Measurements from ENCODE around the gene BMPR1B. TPM values are rescaled to one million over a fixed set of nuclear protein-coding genes. Genes with fewer than 3 reads are reported as not detected.

BMPR1B gene
- total and polyA plus RNA-seq, 7 donors: 0.07 to 2.2 (median 1.8) TPM; not detected in 2

DNA sequence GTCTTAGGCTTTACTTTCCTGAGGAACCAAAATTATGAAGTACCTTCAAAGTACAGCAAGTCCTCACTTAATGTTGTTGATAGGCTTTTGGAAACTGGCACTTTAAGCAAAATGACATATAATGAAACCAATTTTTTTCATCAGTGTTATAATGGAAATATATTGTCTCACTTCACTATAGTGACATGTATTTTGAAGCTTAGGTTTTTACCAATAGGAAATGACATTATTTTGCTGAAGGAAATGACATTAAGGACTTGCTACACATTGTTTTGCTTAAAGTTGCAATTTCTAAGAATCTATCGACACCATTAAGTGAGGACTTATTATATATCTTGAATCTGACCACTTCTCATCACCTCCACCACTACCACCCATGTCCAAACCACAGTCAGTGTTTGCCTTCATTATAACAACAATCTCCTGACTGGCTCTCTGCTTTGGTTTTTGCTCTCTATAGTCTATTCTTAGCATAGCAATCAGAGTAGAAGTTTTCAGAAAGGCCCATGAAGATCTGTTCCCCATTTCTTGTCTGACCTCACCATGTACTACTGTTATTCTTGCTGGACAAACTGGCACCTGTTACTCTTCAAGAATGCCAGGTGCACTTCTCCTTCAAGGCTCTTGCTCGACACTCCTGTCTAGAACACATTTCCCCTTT is 311.2 kb downstream of the BMPR1B start:
- Histone ChIP-seq H3K9me3 (no peaks in the 10 kb centered on the region), H3K27me3 (no peaks in the 10 kb centered on the region), H3K4me1 (no peaks in the 10 kb centered on the region), H3K36me3 (no peaks in the 10 kb centered on the region), H3K4me3 (no peak overlapping the region), H3K27ac (no peak overlapping the region)
- intact Hi-C loops (cut with DNase I): no loop called here
- DNase-seq: no peak
- no peak for TF ChIP-seq POLR2A (IDR thresholded peaks at IDR 0.05)
- TF ChIP-seq EP300 (IDR thresholded peaks at IDR 0.05): no peak
- TF ChIP-seq POLR2AphosphoS5 (IDR thresholded peaks at IDR 0.05): no peak
- TF ChIP-seq, protein P1, sequence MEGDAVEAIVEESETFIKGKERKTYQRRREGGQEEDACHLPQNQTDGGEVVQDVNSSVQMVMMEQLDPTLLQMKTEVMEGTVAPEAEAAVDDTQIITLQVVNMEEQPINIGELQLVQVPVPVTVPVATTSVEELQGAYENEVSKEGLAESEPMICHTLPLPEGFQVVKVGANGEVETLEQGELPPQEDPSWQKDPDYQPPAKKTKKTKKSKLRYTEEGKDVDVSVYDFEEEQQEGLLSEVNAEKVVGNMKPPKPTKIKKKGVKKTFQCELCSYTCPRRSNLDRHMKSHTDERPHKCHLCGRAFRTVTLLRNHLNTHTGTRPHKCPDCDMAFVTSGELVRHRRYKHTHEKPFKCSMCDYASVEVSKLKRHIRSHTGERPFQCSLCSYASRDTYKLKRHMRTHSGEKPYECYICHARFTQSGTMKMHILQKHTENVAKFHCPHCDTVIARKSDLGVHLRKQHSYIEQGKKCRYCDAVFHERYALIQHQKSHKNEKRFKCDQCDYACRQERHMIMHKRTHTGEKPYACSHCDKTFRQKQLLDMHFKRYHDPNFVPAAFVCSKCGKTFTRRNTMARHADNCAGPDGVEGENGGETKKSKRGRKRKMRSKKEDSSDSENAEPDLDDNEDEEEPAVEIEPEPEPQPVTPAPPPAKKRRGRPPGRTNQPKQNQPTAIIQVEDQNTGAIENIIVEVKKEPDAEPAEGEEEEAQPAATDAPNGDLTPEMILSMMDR (IDR thresholded peaks at IDR 0.05): no peak
- WGBS, 2 donors: 73 to 89% methylated on average over 2 of the region's 2 CpGs

DNA sequence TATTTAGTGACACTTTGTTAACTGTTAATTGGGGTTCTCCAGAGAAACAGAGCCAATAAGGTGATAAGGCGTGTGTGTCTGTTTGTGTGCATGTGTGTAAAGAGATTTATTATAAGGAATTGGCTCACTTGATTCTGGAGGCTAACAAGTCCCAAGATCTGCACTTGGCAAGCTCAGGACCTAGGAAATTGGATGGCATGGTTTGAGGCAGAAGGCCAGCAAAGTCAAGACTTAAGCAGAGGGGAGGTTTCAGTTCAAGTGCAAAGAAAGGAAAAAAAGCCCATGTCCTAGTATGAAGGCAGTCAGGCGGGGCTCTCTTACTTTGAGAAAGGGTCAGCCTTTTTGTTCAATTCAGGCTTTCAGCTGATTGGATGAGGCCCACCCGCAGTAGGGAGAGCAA is 314.1 kb downstream of the BMPR1B start:
- no peaks in the 10 kb centered on the region for H3K27me3 ChIP-seq
- no peaks in the 10 kb centered on the region for H3K4me1 ChIP-seq
- no peak for DNase-seq
- no peak overlapping the region for H3K4me3 ChIP-seq
- H3K27ac ChIP-seq: no peak overlapping the region
- H3K9me3 ChIP-seq: no peaks in the 10 kb centered on the region
- intact Hi-C loops (cut with DNase I): no loop called here
- TF ChIP-seq POLR2AphosphoS5 (IDR thresholded peaks at IDR 0.05) (no peak), POLR2A (IDR thresholded peaks at IDR 0.05) (no peak), EP300 (IDR thresholded peaks at IDR 0.05) (no peak)
- TF ChIP-seq, protein P1 (IDR thresholded peaks at IDR 0.05): no peak
- WGBS, 2 donors: 82 to 91% methylated on average over 3 of the region's 3 CpGs
- no peaks in the 10 kb centered on the region for H3K36me3 ChIP-seq

DNA sequence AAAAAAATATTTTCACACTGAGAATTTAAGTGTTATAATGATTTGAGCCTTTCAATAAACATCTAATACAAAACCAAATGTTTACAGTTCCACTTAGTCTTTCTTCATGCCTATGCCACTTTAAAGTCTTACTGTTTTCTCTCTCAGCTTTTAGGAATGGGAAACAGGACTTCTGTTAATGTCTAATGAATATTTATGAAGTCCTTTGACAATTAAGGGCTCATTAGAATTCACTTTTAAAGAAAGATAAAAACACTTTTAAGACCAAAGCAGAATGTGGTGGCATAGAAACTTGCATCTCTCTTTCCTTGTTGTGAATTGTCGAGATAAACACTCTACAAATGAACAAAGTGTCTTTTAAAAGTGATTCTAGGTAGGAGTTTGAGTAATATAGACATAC is 315.9 kb downstream of the BMPR1B start:
- Histone ChIP-seq H3K4me3 (no peak overlapping the region), H3K4me1 (no peaks in the 10 kb centered on the region), H3K27ac (no peak overlapping the region), H3K9me3 (no peaks in the 10 kb centered on the region), H3K27me3 (no peaks in the 10 kb centered on the region), H3K36me3 (no peaks in the 10 kb centered on the region)
- intact Hi-C loops (cut with DNase I): no loop called here
- no peak for TF ChIP-seq EP300 (IDR thresholded peaks at IDR 0.05)
- no peak for TF ChIP-seq POLR2AphosphoS5 (IDR thresholded peaks at IDR 0.05)
- TF ChIP-seq, protein P1 (IDR thresholded peaks at IDR 0.05): no peak
- TF ChIP-seq POLR2A (IDR thresholded peaks at IDR 0.05): no peak
- 81 to 82% methylated on average over 1 of the region's 1 CpG for WGBS, 2 donors
- no peak for DNase-seq

DNA sequence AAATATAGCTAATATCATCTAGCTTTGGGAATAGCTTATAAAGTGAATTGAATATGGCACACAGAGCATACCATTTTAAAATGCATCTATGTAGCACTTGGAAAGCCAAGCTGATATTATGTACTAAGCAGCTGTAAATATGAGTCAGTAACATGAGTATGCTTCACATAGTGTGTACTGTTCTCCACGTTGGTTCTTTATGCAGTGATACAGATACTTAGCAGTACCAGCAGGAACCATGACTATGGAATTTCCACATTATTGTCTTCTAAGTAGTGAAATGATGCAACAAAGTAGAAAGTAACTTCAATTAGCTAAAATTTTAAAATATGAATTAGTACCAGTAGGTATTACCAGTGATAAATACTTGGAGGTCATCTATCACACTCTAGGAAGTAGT is 320.1 kb downstream of the BMPR1B start:
- no peaks in the 10 kb centered on the region for H3K9me3 ChIP-seq
- no peak overlapping the region for H3K4me3 ChIP-seq
- H3K4me1 ChIP-seq: no peaks in the 10 kb centered on the region
- WGBS, 2 donors: 74 to 85% methylated on average over 1 of the region's 1 CpG
- no peaks in the 10 kb centered on the region for H3K36me3 ChIP-seq
- H3K27ac ChIP-seq: no peak overlapping the region
- intact Hi-C loops (cut with DNase I): no loop called here
- DNase-seq: no peak
- TF ChIP-seq, protein P1 (IDR thresholded peaks at IDR 0.05): no peak
- H3K27me3 ChIP-seq: no peaks in the 10 kb centered on the region

DNA sequence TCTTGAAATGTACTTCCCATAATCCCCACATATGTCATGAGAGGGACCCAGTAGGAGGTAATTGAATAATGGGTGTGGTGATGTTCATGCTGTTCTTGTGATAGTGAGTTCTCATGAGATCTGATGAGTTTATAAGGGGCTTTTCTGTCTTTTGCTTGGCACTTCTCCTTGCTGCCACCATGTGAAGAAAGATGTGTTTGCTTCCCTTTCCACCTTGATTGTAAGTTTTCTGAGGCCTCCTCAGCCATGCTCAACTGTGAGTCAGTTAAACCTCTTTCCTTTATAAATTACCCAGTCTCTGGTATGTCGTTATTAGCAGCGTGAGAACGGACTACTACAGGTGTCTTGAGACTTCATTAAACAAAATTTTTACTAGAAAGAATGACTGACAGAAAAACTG is 323.2 kb downstream of the BMPR1B start:
- Histone ChIP-seq H3K4me3 (no peak overlapping the region), H3K27me3 (no peaks in the 10 kb centered on the region), H3K36me3 (no peaks in the 10 kb centered on the region), H3K9me3 (no peaks in the 10 kb centered on the region), H3K4me1 (no peaks in the 10 kb centered on the region), H3K27ac (no peak overlapping the region)
- 81 to 83% methylated on average over 3 of the region's 3 CpGs for WGBS, 2 donors
- intact Hi-C loops (cut with DNase I): no loop called here
- DNase-seq: no peak
- TF ChIP-seq EP300 (IDR thresholded peaks at IDR 0.05): no peak
- no peak for TF ChIP-seq POLR2A (IDR thresholded peaks at IDR 0.05)
- TF ChIP-seq POLR2AphosphoS5 (IDR thresholded peaks at IDR 0.05): no peak
- TF ChIP-seq, protein P1 (IDR thresholded peaks at IDR 0.05): no peak
